IMR-90 (cell line): Measurements from ENCODE around the gene MAPKAPK5. TPM values are rescaled to one million over a fixed set of nuclear protein-coding genes. Genes with fewer than 3 reads are reported as not detected.
A peak's percentile ranks its signal among the peaks of the same experiment; 100 is the strongest.

Experiments
- ATAC-seq: fragments of 200-7000 bp; cut with Tn5 transposase; 2 replicates; pipeline ENCODE4 v1.9.1; 2020; ENCODE audit warnings: low read depth, mild to moderate bottlenecking, moderate library complexity
- BruUV-seq: library from RNA; stranded (reverse); fragments of 400-500 nt; replicated peaks from 2 replicates; lab custom pipeline; 2021; lab: Mats Ljungman, UMichigan
- CTCF ChIA-PET: fragments of 300-600 bp; formaldehyde crosslinking; extraction: SDS; loops from one replicate; lab custom pipeline; 2021; ENCODE audit warnings: antibody characterized with exemption; lab: Yijun Ruan, JAX
- POLR2A ChIA-PET: fragments of 300-600 bp; sonication (Branson Sonifier 250); formaldehyde crosslinking; loops from one replicate; lab custom pipeline; 2022; ENCODE audit warnings: antibody characterized with exemption; ENCODE audit not compliant: unreplicated experiment; lab: Charles Lee
- DNase-seq: peaks from one replicate; pipeline ENCODE4 v3.0.0; 2013
- H2AFZ ChIP-seq: replicated peaks from 2 replicates; pipeline ENCODE3; 2013; ENCODE audit warnings: low read length, mild to moderate bottlenecking; ENCODE audit not compliant: poor library complexity
- H2AK5ac ChIP-seq: 2 replicates; pipeline ENCODE4 v1.6.1; 2013; ENCODE audit warnings: low read depth, low read length, inconsistent platforms
- H2AK9ac ChIP-seq: replicated peaks from 2 replicates; pipeline ENCODE3; 2013; ENCODE audit warnings: mild to moderate bottlenecking, low read depth, low read length, moderate library complexity; ENCODE audit not compliant: poor library complexity
- H2BK120ac ChIP-seq: 2 replicates; pipeline ENCODE4 v1.6.1; 2013; ENCODE audit warnings: low read depth, low read length, inconsistent platforms
- H2BK15ac ChIP-seq: 3 replicates; pipeline ENCODE4 v1.6.1; 2013; ENCODE audit warnings: low read depth, low read length, inconsistent platforms
- H2BK20ac ChIP-seq: 2 replicates; pipeline ENCODE4 v1.6.1; 2013; ENCODE audit warnings: low read depth, mild to moderate bottlenecking, inconsistent platforms, low read length, moderate library complexity
- H2BK5ac ChIP-seq: 2 replicates; pipeline ENCODE4 v1.6.1; 2013; ENCODE audit warnings: mild to moderate bottlenecking, low read depth, low read length, inconsistent platforms; ENCODE audit not compliant: poor library complexity, severe bottlenecking
- H3K14ac ChIP-seq: replicated peaks from 2 replicates; pipeline ENCODE4 v1.6.1; 2013; ENCODE audit warnings: low read depth, low read length, inconsistent platforms
- H3K18ac ChIP-seq: 2 replicates; pipeline ENCODE4 v1.6.1; 2013; ENCODE audit warnings: low read depth, low read length, control low read depth
- H3K23ac ChIP-seq: 2 replicates; pipeline ENCODE4 v1.6.1; 2013; ENCODE audit warnings: low read depth, low read length, inconsistent platforms
- H3K27ac ChIP-seq: 2 replicates; pipeline ENCODE4 v1.5.1; 2013; ENCODE audit warnings: mild to moderate bottlenecking, control low read depth, low read length; ENCODE audit not compliant: insufficient read depth
- H3K27me3 ChIP-seq: 2 replicates; pipeline ENCODE4 v1.6.1; 2013; ENCODE audit warnings: low read length; ENCODE audit not compliant: control insufficient read depth, insufficient read depth
- H3K36me3 ChIP-seq: 2 replicates; pipeline ENCODE4 v1.6.1; 2013; ENCODE audit warnings: low read length, mixed read lengths; ENCODE audit not compliant: control insufficient read depth, insufficient read depth
- H3K4ac ChIP-seq: 2 replicates; pipeline ENCODE4 v1.6.1; 2013; ENCODE audit warnings: low read depth, low read length, inconsistent platforms
- H3K4me1 ChIP-seq: 2 replicates; pipeline ENCODE4 v1.6.1; 2013; ENCODE audit warnings: low read length, mixed read lengths; ENCODE audit not compliant: control insufficient read depth, insufficient read depth
- H3K4me2 ChIP-seq: 2 replicates; pipeline ENCODE4 v1.6.1; 2013; ENCODE audit warnings: low read depth, mild to moderate bottlenecking, control low read depth, low read length, moderate library complexity
- H3K4me3 ChIP-seq: 2 replicates; pipeline ENCODE4 v1.5.1; 2013; ENCODE audit warnings: low read depth, mild to moderate bottlenecking, control low read depth, low read length, moderate library complexity; ENCODE audit not compliant: insufficient read depth
- H3K56ac ChIP-seq: 2 replicates; pipeline ENCODE4 v1.6.1; 2013; ENCODE audit warnings: low read length, inconsistent platforms; ENCODE audit not compliant: insufficient read depth; ENCODE audit errors: extremely low read depth
- H3K79me1 ChIP-seq, 2 experiments: 2 replicates each; pipeline ENCODE4 v1.6.1; 2013; ENCODE audit warnings: low read length in 2 of 2, inconsistent platforms in 1 of 2, low read depth in 1 of 2
- H3K9ac ChIP-seq: 2 replicates; pipeline ENCODE4 v1.6.1; 2013; ENCODE audit warnings: low read depth, low read length, control low read depth
- H3K9me1 ChIP-seq: 2 replicates; pipeline ENCODE4 v1.6.1; 2013; ENCODE audit warnings: low read length, inconsistent platforms; ENCODE audit not compliant: insufficient read depth
- H3K9me3 ChIP-seq: 2 replicates; pipeline ENCODE4 v1.6.1; 2013; ENCODE audit warnings: low read length; ENCODE audit not compliant: control insufficient read depth, insufficient read depth
- H4K20me1 ChIP-seq: 2 replicates; pipeline ENCODE4 v1.6.1; 2013; ENCODE audit warnings: low read length, inconsistent platforms; ENCODE audit not compliant: insufficient read depth
- H4K5ac ChIP-seq: 2 replicates; pipeline ENCODE4 v1.6.1; 2013; ENCODE audit warnings: mild to moderate bottlenecking, low read depth, low read length, control low read depth
- H4K8ac ChIP-seq, 2 experiments: 2 replicates each; pipeline ENCODE4 v1.6.1; 2013; ENCODE audit warnings: low read depth in 2 of 2, low read length in 2 of 2, control low read depth in 1 of 2, inconsistent platforms in 1 of 2
- H4K91ac ChIP-seq: 2 replicates; pipeline ENCODE4 v1.6.1; 2013; ENCODE audit warnings: low read depth, low read length, inconsistent platforms; ENCODE audit not compliant: insufficient read depth
- CTCF ChIP-seq: conservative IDR thresholded peaks from 2 replicates; pipeline ENCODE4 v1.5.1; 2012; ENCODE audit warnings: mild to moderate bottlenecking, low read depth, low read length, improper control_type of control experiment
- ELK1 ChIP-seq: fragments of 150-350 bp; IDR thresholded peaks from 2 replicates; pipeline ENCODE4 v1.6.1; 2016; ENCODE audit warnings: low read depth, mild to moderate bottlenecking, low read length, moderate library complexity, borderline replicate concordance
- FOS ChIP-seq: fragments of 150-350 bp; IDR thresholded peaks from 2 replicates; pipeline ENCODE4 v1.6.1; 2016; ENCODE audit warnings: low read depth, low read length
- MAFK ChIP-seq: IDR thresholded peaks from 2 replicates; pipeline ENCODE4 v1.6.1; 2012; ENCODE audit warnings: low read depth, low read length, improper control_type of control experiment
- RCOR1 ChIP-seq: IDR thresholded peaks from 2 replicates; pipeline ENCODE4 v1.6.1; 2012; ENCODE audit warnings: mild to moderate bottlenecking, low read length, improper control_type of control experiment; ENCODE audit not compliant: insufficient replicate concordance
- SMC3 ChIP-seq: fragments of 150-350 bp; IDR thresholded peaks from 2 replicates; pipeline ENCODE4 v1.6.1; 2016; ENCODE audit warnings: low read depth, mild to moderate bottlenecking, antibody characterized with exemption, low read length, moderate library complexity
- WGBS, 2 experiments: methylation state at CpG; one replicate each; pipeline versions ENCODE4 v1.1.5 to v1.1.7; 2013; ENCODE audit warnings: missing lambda C conversion rate in 2 of 2; ENCODE audit not compliant: insufficient read length in 1 of 2; ENCODE audit errors: extremely low coverage in 2 of 2; 5-methylcytosine and 5-hydroxymethylcytosine counted together
- dilution Hi-C: fragments of 300-500 bp; cut with HindIII; formaldehyde crosslinking; loops from one replicate; pipeline ENCODE4 v1.14.3; 2018; ENCODE audit warnings: low sequenced_read_pairs; ENCODE audit not compliant: unreplicated experiment
- in situ Hi-C: fragments of 300-500 bp; cut with MboI; formaldehyde crosslinking; loops from 3 replicates; pipeline ENCODE4 v1.14.3; 2019; ENCODE audit warnings: low sequenced_read_pairs, inconsistent platforms, mixed read lengths
- intact Hi-C: fragments of 100-400 bp; cut with micrococcal nuclease; formaldehyde crosslinking; loops from 2 replicates; pipeline ENCODE4 v1.10.0; 2022
- polyA plus RNA-seq, 3 experiments: library from polyadenylated mRNA; depleted of rRNA; stranded (reverse); fragments of >200 nt; gene quantifications; 2 replicates each; pipeline ENCODE4 v1.2.3, GENCODE V29; 2012; ENCODE audit warnings: low replicate concordance in 1 of 3
- total RNA-seq: library from RNA; depleted of rRNA; stranded (reverse); fragments of >200 nt; gene quantifications from 2 replicates; pipeline ENCODE4 v1.2.3, GENCODE V29; 2012

The MAPKAPK5 gene
- total and polyA plus RNA-seq, 2 of the 4 experiments (the other 2 are of a cell fraction): 35.0 to 44.6 TPM

GRCh38 chr12:111826316-111826715, 15.7 kb upstream of the MAPKAPK5 start:
- no peak overlapping the region for H3K23ac ChIP-seq
- H3K27me3 ChIP-seq: peaks cover 8% of the 10 kb centered on the region
- H2BK15ac ChIP-seq: no peak overlapping the region
- in situ Hi-C loops (no loop called here), dilution Hi-C loops (no loop called here), intact Hi-C loops (no loop called here)
- no peak overlapping the region for H3K4me2 ChIP-seq
- no peaks in the 10 kb centered on the region for H3K79me1 ChIP-seq
- BruUV-seq: no TSS peak
- H3K9me3 ChIP-seq: no peaks in the 10 kb centered on the region
- H3K4ac ChIP-seq: no peak overlapping the region
- H4K5ac ChIP-seq: no peak overlapping the region
- ATAC-seq: peak; percentile 53
- H2AK9ac ChIP-seq: no peak overlapping the region
- H3K56ac ChIP-seq: no peak overlapping the region
- H2BK5ac ChIP-seq: no peak overlapping the region
- no peak overlapping the region for H3K9ac ChIP-seq
- no peak overlapping the region for H2AK5ac ChIP-seq
- no peaks in the 10 kb centered on the region for H3K36me3 ChIP-seq
- no peak overlapping the region for H4K8ac ChIP-seq
- H3K14ac ChIP-seq: no peak overlapping the region
- no peaks in the 10 kb centered on the region for H4K20me1 ChIP-seq
- no peak overlapping the region for H2BK120ac ChIP-seq
- H2AFZ ChIP-seq: no peak overlapping the region
- 50% methylated on average over 1 of the region's 3 CpGs; no CpG with 5 or more reads in 1 of the 2 experiments for WGBS, 2 experiments
- CTCF ChIA-PET: interaction anchor here (0.6 to 1.0 kb wide), 2 partner anchors 13 to 115 kb away, joined by 3 read pairs; no protein-coding TSS in a partner anchor
- no peak overlapping the region for H4K91ac ChIP-seq
- no peak overlapping the region for H2BK20ac ChIP-seq
- H3K4me1 ChIP-seq: no peaks in the 10 kb centered on the region
- H3K4me3 ChIP-seq: no peak overlapping the region
- no peak for TF ChIP-seq CTCF
- no peak for TF ChIP-seq ELK1
- no peak for TF ChIP-seq SMC3
- TF ChIP-seq FOS: no peak
- TF ChIP-seq MAFK: no peak
- no peak for TF ChIP-seq RCOR1
- POLR2A ChIA-PET: no interaction called here
- no peak for DNase-seq
- H3K9me1 ChIP-seq: no peaks in the 10 kb centered on the region
- H3K18ac ChIP-seq: no peak overlapping the region
- H3K27ac ChIP-seq: no peak overlapping the region
